Type B pancreatic cell (in vitro differentiated cells): ENCODE measurements around the gene MMP15. TPM values are rescaled to one million over a fixed set of nuclear protein-coding genes. Genes with fewer than 3 reads are reported as not detected.

Experiments
- DNase-seq: peaks from one replicate; pipeline ENCODE4 v3.0.0; 2021; ENCODE audit warnings: mixed read lengths; ENCODE audit not compliant: unreplicated experiment; ENCODE audit errors: extremely low spot score
- H3K27ac Mint-ChIP-seq: 2 replicates; pipeline ENCODE4 v1.8.0; 2021; ENCODE audit warnings: mild to moderate bottlenecking, mixed read lengths
- H3K27me3 Mint-ChIP-seq: 2 replicates; pipeline ENCODE4 v1.8.0; 2021; ENCODE audit warnings: mixed read lengths
- H3K36me3 Mint-ChIP-seq: 2 replicates; pipeline ENCODE4 v1.8.0; 2021; ENCODE audit warnings: mixed read lengths
- H3K4me1 Mint-ChIP-seq: one replicate; pipeline ENCODE4 v1.8.0; 2021; ENCODE audit warnings: mixed read lengths; ENCODE audit not compliant: unreplicated experiment
- H3K4me3 Mint-ChIP-seq: 2 replicates; pipeline ENCODE4 v1.8.0; 2021; ENCODE audit warnings: mild to moderate bottlenecking, mixed read lengths
- H3K9me3 Mint-ChIP-seq: 2 replicates; pipeline ENCODE4 v1.8.0; 2021; ENCODE audit warnings: mixed read lengths
- total RNA-seq: library from RNA; stranded (reverse); gene quantifications from 2 replicates; pipeline ENCODE4 v1.2.1, GENCODE V29; 2021; ENCODE audit warnings: low replicate concordance
- TF ChIP-seq, protein P1 (sequence below): fragments of 200-600 bp; sonication (generic); conservative IDR thresholded peaks from 2 replicates; pipeline ENCODE4 v1.5.0; 2021; ENCODE audit warnings: antibody characterized with exemption, mild to moderate bottlenecking

MMP15 gene
- total RNA-seq, 1 donor from 2014 or later, result 33.2 TPM

DNA sequence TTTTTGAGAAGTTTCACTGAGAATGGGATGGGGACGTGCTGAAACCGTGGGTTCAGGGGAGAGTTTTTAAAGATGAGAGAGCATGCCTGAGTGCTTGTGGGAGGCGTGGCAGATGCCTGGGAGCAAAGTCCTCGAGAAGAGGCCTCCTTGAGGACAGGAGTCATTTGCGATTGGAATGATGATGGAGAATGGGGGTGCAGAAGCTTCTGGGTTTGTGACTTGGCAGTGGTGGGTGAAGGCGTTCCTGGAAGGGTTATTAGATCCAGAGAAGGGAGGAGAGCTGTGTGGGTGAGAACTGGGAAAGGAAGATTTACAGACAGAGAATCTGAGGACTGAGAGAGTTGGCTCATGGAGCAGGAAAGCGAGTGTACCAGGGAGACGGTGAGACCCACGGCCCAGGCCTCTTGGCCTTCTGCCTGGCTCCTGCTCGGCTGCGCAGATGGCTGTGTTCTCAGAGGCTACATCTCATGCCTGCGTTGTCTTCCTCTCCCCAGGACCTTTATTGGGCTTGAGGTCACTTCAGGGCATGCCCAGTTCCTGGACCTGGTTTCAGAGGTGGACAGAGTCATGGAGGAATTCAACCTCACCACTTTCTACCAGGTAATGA, 8.6 kb upstream of the MMP15 start:
- Mint-ChIP-seq H3K4me1 (peaks cover 5% of the 10 kb centered on the region), H3K4me3 (no peak overlapping the region), H3K27ac (no peak overlapping the region), H3K9me3 (no peaks in the 10 kb centered on the region), H3K27me3 (no peaks in the 10 kb centered on the region), H3K36me3 (no peaks in the 10 kb centered on the region)
- TF ChIP-seq, protein P1, sequence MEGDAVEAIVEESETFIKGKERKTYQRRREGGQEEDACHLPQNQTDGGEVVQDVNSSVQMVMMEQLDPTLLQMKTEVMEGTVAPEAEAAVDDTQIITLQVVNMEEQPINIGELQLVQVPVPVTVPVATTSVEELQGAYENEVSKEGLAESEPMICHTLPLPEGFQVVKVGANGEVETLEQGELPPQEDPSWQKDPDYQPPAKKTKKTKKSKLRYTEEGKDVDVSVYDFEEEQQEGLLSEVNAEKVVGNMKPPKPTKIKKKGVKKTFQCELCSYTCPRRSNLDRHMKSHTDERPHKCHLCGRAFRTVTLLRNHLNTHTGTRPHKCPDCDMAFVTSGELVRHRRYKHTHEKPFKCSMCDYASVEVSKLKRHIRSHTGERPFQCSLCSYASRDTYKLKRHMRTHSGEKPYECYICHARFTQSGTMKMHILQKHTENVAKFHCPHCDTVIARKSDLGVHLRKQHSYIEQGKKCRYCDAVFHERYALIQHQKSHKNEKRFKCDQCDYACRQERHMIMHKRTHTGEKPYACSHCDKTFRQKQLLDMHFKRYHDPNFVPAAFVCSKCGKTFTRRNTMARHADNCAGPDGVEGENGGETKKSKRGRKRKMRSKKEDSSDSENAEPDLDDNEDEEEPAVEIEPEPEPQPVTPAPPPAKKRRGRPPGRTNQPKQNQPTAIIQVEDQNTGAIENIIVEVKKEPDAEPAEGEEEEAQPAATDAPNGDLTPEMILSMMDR, result no peak
- DNase-seq, result no peak

DNA sequence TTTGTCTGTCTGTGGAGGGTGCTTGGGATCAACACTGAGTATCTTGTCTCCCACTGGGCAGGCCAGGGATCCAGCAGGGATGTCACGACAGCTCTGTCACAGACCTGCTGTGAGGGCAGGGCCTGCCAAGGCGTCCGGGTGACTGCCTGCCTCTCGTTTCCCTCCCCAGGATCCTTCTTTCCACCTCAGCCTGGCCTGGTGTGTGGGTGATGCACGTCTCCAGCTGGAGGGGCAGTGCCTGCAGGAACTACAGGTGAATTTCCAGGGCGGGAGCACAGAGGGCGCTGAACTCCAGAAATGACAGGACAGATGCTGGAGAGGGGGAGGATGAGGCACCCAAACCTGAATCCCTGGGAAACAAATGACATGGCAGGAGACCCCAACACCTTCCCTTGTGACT, 6.8 kb upstream of the MMP15 start:
- DNase-seq, result no peak

DNA sequence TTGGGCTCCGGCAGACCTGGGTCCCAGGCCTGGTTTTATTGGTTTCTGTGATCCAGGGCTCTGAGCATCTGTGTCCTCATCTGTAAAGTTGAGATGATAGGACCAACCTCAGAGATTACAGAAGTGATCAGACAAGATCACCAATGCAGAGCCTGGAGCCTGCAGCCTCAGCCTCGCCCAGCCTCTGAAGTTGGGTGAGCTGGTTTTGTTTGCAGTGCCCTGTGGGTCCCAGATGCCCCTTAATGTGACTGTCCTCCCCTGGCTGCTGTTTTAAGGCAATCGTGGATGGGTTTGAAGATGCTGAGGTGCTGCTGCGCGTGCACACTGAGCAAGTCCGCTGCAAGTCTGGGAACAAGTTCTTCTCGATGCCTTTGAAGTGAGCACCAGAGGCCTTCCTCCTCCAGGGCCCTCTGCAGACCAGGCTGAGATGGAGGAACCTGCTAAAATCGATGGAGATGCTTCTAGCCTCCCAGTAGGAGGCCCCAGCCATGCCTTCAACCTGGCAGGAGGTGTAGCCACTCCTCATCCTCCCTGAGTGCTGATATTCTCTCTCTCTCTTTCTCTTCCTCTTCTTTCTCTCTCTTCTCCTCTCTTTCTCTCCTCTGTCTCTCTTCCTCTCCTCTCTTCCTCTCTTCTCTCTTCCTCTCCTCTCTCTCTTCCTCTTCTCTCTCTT, 5.6 kb upstream of the MMP15 start:
- H3K4me1 Mint-ChIP-seq, result peaks cover 17% of the 10 kb centered on the region

More for the DNA sequence above, 6.8 kb upstream of the MMP15 start:
- H3K36me3 Mint-ChIP-seq, result no peaks in the 10 kb centered on the region
- H3K9me3 Mint-ChIP-seq, result no peaks in the 10 kb centered on the region
- H3K4me1 Mint-ChIP-seq, result peaks cover 12% of the 10 kb centered on the region
- H3K4me3 Mint-ChIP-seq, result no peak overlapping the region
- no peak overlapping the region for H3K27ac Mint-ChIP-seq
- TF ChIP-seq, protein P1, result peak; percentile 16
- peaks cover 9% of the 10 kb centered on the region for H3K27me3 Mint-ChIP-seq

DNA sequence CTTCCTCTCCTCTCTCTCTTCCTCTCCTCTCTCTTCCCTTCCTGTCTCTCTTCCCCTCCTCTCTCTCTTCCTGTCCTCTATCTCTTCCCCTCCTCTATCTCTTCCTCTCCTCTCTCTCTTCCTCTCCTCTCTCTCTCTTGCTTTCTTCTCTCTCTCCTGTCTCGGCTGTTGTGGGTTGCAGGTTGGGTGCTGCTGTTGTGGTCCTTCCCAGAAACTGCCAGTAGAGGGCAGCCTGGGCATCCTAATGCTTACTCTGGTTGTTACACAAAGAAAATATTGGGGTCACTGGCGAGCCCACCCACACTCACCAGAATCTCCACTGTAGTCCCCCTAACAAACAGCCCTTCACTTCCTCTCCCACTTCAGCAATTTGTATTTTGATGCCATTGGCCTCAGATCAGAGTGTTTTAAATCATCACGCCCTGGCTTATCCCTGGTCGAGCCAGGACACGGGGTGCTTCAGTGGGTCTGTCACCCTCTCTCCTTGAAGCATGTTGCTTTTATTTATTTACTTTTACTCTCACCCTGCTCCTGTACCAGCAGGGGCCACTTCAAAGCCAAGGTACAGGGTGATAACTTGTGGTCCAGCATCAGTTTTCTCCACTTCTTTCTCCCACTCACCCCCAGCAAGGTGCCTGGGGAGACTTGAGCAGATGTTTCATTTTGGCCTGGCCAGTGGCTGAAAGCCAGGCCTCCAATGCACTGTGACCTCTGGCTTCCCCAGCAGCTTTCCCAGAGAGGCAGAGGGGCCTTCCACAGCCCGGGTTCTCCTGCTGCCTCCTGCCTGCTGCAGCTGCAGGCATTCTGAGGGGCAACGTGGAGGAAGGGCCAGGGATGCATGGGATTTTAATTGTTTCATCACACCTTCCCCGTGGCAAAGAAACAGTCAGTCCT, 4.7 kb upstream of the MMP15 start:
- peaks cover 23% of the 10 kb centered on the region for H3K27me3 Mint-ChIP-seq
- no peak for DNase-seq
- no peaks in the 10 kb centered on the region for H3K9me3 Mint-ChIP-seq
- no peaks in the 10 kb centered on the region for H3K36me3 Mint-ChIP-seq
- H3K4me1 Mint-ChIP-seq, result peaks cover 18% of the 10 kb centered on the region
- H3K4me3 Mint-ChIP-seq, result no peak overlapping the region
- TF ChIP-seq, protein P1, result peak; percentile 92
- H3K27ac Mint-ChIP-seq, result peak overlapping the region; percentile 41

More for the DNA sequence above, 5.6 kb upstream of the MMP15 start:
- TF ChIP-seq, protein P1, result no peak
- Mint-ChIP-seq H3K27ac (no peak overlapping the region), H3K36me3 (no peaks in the 10 kb centered on the region), H3K27me3 (peaks cover 21% of the 10 kb centered on the region), H3K4me3 (no peak overlapping the region), H3K9me3 (no peaks in the 10 kb centered on the region)
- DNase-seq, result no peak

DNA sequence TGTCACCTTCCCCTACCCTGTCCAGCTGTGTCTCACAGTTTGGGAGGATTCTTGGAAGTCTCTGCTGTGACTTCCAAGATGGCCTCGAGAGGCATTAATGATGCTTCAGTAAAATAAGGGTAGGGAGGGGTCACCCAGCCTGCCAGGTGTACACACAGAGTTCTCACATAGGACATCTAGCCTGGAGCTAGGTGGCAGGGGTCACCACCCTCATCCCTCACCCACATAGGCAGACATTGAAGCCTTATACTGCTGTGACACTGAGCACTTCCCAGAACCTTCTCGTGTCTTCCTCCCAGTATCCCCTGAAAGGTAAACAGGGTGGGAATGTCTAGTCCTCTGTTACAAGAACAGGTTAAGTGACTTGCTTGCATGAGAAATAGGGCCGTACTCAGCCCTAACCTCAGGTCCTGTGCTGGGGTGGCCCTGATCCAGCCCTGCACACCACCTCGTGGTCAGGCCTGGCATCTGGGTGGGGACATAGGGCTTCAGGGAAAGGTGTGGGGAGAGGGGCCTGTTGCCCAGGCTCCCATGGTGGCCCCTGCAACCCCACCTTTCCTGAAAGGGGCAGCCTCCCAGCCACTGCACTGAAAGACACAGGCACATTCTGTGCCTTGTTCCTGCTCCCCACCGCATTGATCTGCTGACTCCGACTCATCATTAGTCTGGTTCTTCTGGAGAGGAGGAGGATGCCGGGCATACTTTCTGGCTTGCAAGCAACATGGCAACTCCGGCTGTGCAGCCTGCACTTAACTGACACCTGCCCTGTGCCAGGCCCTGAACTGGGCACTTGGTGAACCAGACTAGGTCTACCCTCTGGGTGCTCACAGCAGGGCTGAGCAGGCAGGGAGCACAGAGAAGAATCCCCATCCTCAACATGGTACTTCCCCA, 3.6 kb upstream of the MMP15 start:
- H3K4me3 Mint-ChIP-seq, result peak overlapping the region; percentile 61
- peaks cover 23% of the 10 kb centered on the region for H3K27me3 Mint-ChIP-seq
- TF ChIP-seq, protein P1, result no peak
- no peak for DNase-seq
- H3K9me3 Mint-ChIP-seq, result no peaks in the 10 kb centered on the region
- no peaks in the 10 kb centered on the region for H3K36me3 Mint-ChIP-seq
- H3K4me1 Mint-ChIP-seq, result peaks cover 18% of the 10 kb centered on the region
- peak overlapping the region; percentile 68 for H3K27ac Mint-ChIP-seq
